Lung (tissue), 12 donors: ENCODE measurements around the gene ANKRD33B. TPM values are rescaled to one million over a fixed set of nuclear protein-coding genes. Genes with fewer than 3 reads are reported as not detected.
"Not testable (repeated sequence)": the region's sequence is repeated elsewhere in the genome, so short reads cannot be mapped to it uniquely, and the experiment has no call there.

Source experiments
- ATAC-seq: fragments of 200-7000 bp; cut with Tn5 transposase; one replicate; pipeline ENCODE4 v1.9.1; 2020; ENCODE audit warnings: moderate number of reproducible peaks; ENCODE audit not compliant: insufficient read depth, low FRiP score
- DNase-seq, 3 donors: peaks; one replicate each; pipeline ENCODE4 v3.0.0-alpha.2; 2013 to 2017
- H3K27ac ChIP-seq, 2 donors: one replicate each; pipeline ENCODE4 v1.5.1; 2013; ENCODE audit warnings: mild to moderate bottlenecking in 2 of 2, moderate library complexity in 2 of 2, control low read depth in 1 of 2, inconsistent platforms in 1 of 2, low read depth in 1 of 2, low read length in 1 of 2
- H3K27me3 ChIP-seq, 3 donors: one replicate each; pipeline ENCODE4 v1.5.1; 2013; ENCODE audit warnings: low read length in 2 of 3; ENCODE audit not compliant: control insufficient read depth in 3 of 3, insufficient read depth in 3 of 3
- H3K36me3 ChIP-seq, 4 donors: one replicate each; pipeline ENCODE4 v1.5.1; 2013; ENCODE audit warnings: low read length in 4 of 4, mild to moderate bottlenecking in 1 of 4, moderate library complexity in 1 of 4; ENCODE audit not compliant: control insufficient read depth in 4 of 4, insufficient read depth in 4 of 4
- H3K4me1 ChIP-seq, 5 donors: one replicate each; pipeline ENCODE4 v1.5.1; 2013; ENCODE audit warnings: low read length in 5 of 5, mild to moderate bottlenecking in 2 of 5, moderate library complexity in 1 of 5; ENCODE audit not compliant: control insufficient read depth in 5 of 5, insufficient read depth in 5 of 5
- H3K4me3 ChIP-seq: one replicate; pipeline ENCODE4 v1.5.1; 2013; ENCODE audit warnings: mild to moderate bottlenecking, control low read depth, moderate library complexity
- H3K9ac ChIP-seq, 2 donors: one replicate each; pipeline ENCODE4 v1.5.1; 2013; ENCODE audit warnings: low read length in 2 of 2, control low read depth in 1 of 2; ENCODE audit not compliant: insufficient read depth in 1 of 2
- H3K9me3 ChIP-seq, 4 donors: one replicate each; pipeline ENCODE4 v1.5.1; 2013; ENCODE audit warnings: low read length in 3 of 4, mild to moderate bottlenecking in 1 of 4, moderate library complexity in 1 of 4; ENCODE audit not compliant: control insufficient read depth in 4 of 4, insufficient read depth in 3 of 4
- CTCF ChIP-seq: IDR thresholded peaks from 2 replicates; pipeline ENCODE4 v1.5.1; 2012; ENCODE audit warnings: mild to moderate bottlenecking; ENCODE audit errors: control extremely low read depth, extremely low read depth
- WGBS, 2 donors: extraction: QIAGEN DNeasy Blood & Tissue Kit; methylation state at CpG; one replicate each; pipeline ENCODE4 v1.1.7; 2013; 5-methylcytosine and 5-hydroxymethylcytosine counted together
- polyA plus RNA-seq, 2 donors: library from polyadenylated mRNA; stranded (reverse); fragments of 200-250 nt; gene quantifications; one replicate each; pipeline ENCODE4 v1.2.1, GENCODE V29; 2013
- total RNA-seq, 2 donors: library from RNA; depleted of rRNA in 1 of 2; stranded (reverse); fragments of >200 nt in 1 of 2; gene quantifications; one replicate each; pipeline ENCODE4 v1.2.1, GENCODE V29; 2014 to 2021
- donor health status: control.
- donor health status: control.
- donor health status: Bipolar disorder and iron deficiency.
- donor health status: healthy.
- donor health status: DM: yes; HTN: yes; CAD: no.

The ANKRD33B gene
- total and polyA plus RNA-seq, 4 donors: 1.0 to 6.3 (median 2.1) TPM

GRCh38 chr5:10662661-10663488 is 99.0 kb downstream of the ANKRD33B start:
- ATAC-seq (no peak), DNase-seq (no peak)

GRCh38 chr5:10663489-10664179 is 99.8 kb downstream of the ANKRD33B start:
- 76 to 89% methylated on average over 13 of the region's 13 CpGs for WGBS, 2 donors
- Histone ChIP-seq H3K9me3 (no peaks in the 10 kb centered on the region), H3K4me3 (no peak overlapping the region), H3K4me1 (no peaks in the 10 kb centered on the region), H3K27ac (no peak overlapping the region), H3K36me3 (no peaks in the 10 kb centered on the region), H3K27me3 (no peaks in the 10 kb centered on the region), H3K9ac (no peak overlapping the region)
- TF ChIP-seq CTCF: no peak
- DNase-seq (peak in 2 of 3 donors; percentile 20 to 38), ATAC-seq (no peak)

More at GRCh38 chr5:10662661-10663488, 99.0 kb downstream of the ANKRD33B start:
- Histone ChIP-seq H3K9me3 (no peaks in the 10 kb centered on the region), H3K4me3 (no peak overlapping the region), H3K27me3 (no peaks in the 10 kb centered on the region), H3K4me1 (no peaks in the 10 kb centered on the region), H3K36me3 (no peaks in the 10 kb centered on the region), H3K9ac (no peak overlapping the region), H3K27ac (no peak overlapping the region)
- TF ChIP-seq CTCF: no peak
- WGBS, 2 donors: 86 to 87% methylated on average over 10 of the region's 10 CpGs

- H3K4me3 ChIP-seq, ATAC-seq, H3K9ac ChIP-seq, H3K9me3 ChIP-seq, H3K27me3 ChIP-seq, H3K4me1 ChIP-seq, H3K27ac ChIP-seq, H3K36me3 ChIP-seq, DNase-seq: not testable (repeated sequence)
- 83 to 84% methylated on average over 6 of the region's 6 CpGs for WGBS, 2 donors
Measured at GRCh38 chr5:10664180-10664769, 100.4 kb downstream of the ANKRD33B start.

GRCh38 chr5:10665799-10666198 is 101.9 kb downstream of the ANKRD33B start:
- no peaks in the 10 kb centered on the region for H3K27me3 ChIP-seq
- WGBS, 2 donors: 95 to 96% methylated on average over 9 of the region's 9 CpGs

More at GRCh38 chr5:10665799-10666198, 101.9 kb downstream of the ANKRD33B start:
- DNase-seq (no peak), ATAC-seq (no peak)
- Histone ChIP-seq H3K27ac (no peak overlapping the region), H3K4me1 (no peaks in the 10 kb centered on the region), H3K36me3 (no peaks in the 10 kb centered on the region), H3K4me3 (no peak overlapping the region), H3K9me3 (no peaks in the 10 kb centered on the region), H3K9ac (no peak overlapping the region)
- TF ChIP-seq CTCF: no peak
